ENCODE measurements around the gene OMD.

Gene OMD

DNA sequence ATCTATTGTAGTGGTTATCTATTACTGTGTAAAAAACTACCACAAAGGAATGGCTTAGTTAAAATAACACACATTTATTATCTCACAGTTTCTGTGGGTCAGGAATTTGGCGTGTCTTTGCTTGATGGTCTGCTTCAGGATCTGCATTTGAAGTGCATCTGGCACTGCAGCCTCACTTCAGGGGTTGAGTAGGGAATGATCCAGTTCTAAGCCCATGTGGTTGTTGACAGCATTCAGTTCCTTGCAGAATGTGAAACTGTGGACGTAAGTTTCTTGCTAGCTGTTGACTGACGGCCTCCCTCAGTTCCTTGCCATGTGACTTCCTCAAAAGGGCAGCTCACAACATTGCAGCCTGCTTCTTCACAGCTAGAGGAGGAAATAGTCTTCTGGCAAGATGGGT lies 17.8 kb downstream of the OMD start:
- TF ChIP-seq, protein P1, sequence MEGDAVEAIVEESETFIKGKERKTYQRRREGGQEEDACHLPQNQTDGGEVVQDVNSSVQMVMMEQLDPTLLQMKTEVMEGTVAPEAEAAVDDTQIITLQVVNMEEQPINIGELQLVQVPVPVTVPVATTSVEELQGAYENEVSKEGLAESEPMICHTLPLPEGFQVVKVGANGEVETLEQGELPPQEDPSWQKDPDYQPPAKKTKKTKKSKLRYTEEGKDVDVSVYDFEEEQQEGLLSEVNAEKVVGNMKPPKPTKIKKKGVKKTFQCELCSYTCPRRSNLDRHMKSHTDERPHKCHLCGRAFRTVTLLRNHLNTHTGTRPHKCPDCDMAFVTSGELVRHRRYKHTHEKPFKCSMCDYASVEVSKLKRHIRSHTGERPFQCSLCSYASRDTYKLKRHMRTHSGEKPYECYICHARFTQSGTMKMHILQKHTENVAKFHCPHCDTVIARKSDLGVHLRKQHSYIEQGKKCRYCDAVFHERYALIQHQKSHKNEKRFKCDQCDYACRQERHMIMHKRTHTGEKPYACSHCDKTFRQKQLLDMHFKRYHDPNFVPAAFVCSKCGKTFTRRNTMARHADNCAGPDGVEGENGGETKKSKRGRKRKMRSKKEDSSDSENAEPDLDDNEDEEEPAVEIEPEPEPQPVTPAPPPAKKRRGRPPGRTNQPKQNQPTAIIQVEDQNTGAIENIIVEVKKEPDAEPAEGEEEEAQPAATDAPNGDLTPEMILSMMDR (IDR thresholded peaks at IDR 0.05; ENCODE audit: low read depth, low read length, missing control alignments) = no peak
- H3K4me3 ChIP-seq (ENCODE audit: low read depth, low read length) = no peak overlapping the region
- no peak for DNase-seq (ENCODE audit: low read depth)
- in situ Hi-C loops (cut with HindIII; ENCODE audit: low sequenced_read_pairs) = no loop called here

- TF ChIP-seq, protein P1 (IDR thresholded peaks at IDR 0.05; ENCODE audit: low read depth, low read length, missing control alignments) = no peak
- no peak for DNase-seq (ENCODE audit: low read depth)
- no peak overlapping the region for H3K4me3 ChIP-seq (ENCODE audit: low read depth, low read length)
- in situ Hi-C loops (cut with HindIII; ENCODE audit: low sequenced_read_pairs) = no loop called here
Measured at GRCh38 chr9:92405818-92406217, 18.5 kb downstream of the OMD start.

DNA sequence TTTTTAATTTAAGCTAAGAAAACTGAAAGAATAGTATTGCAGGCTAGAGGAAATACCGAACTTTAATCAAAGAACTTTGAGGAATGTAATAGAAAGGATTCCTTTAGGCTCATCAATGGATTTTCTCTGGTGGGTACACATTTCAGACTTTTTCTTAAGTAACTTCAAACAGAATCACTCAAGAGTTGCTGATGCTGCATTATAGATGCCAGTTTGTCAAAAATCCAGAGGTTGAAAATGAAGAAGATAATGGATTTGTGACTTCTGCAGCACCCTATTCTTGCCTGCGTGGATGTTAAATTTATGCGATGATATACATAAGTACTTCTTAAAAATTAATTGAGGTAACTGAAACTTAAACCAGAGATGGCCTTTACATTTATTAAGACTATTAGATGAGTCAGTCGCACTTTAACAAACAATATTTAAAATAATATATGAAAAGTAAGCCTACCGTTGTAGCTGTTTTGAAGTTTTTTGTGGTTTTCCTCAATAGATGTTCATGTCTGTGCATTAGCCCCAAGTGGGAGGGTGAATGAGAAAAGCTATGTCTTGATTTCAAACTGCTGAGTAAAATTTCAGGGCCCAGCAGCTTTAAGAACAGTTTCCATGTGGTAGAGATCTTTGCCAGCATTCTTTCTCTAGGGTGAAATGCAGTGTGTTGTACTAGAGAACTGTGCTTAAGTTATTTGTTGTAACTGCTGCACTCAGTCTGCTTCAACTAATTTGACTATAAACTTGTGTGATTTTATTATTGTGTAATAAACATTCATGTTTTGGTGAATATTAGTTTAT lies 20.0 kb downstream of the OMD start, which contains the start of gene OGN:
OGN (minus strand) TSS at position 537 of the 795 bp plus-strand sequence. CDS start 1,171 bp downstream, outside the sequence.
- TF ChIP-seq, protein P1 (IDR thresholded peaks at IDR 0.05; ENCODE audit: low read depth, low read length, missing control alignments) = no peak
- DNase-seq (ENCODE audit: low read depth) = no peak
- H3K4me3 ChIP-seq (ENCODE audit: low read depth, low read length) = no peak within 1 kb of the TSS
- in situ Hi-C loops (cut with HindIII; ENCODE audit: low sequenced_read_pairs) = no loop called here

GRCh38 chr9:92402826-92403745 lies 21.2 kb downstream of the OMD start:
- H3K4me3 ChIP-seq (ENCODE audit: low read depth, low read length) = no peak overlapping the region
- in situ Hi-C loops (cut with HindIII; ENCODE audit: low sequenced_read_pairs) = no loop called here
- DNase-seq (ENCODE audit: low read depth) = no peak
- TF ChIP-seq, protein P1 (IDR thresholded peaks at IDR 0.05; ENCODE audit: low read depth, low read length, missing control alignments) = no peak

GRCh38 chr9:92402360-92402759 lies 21.9 kb downstream of the OMD start:
- no peak overlapping the region for H3K4me3 ChIP-seq (ENCODE audit: low read depth, low read length)
- TF ChIP-seq, protein P1 (IDR thresholded peaks at IDR 0.05; ENCODE audit: low read depth, low read length, missing control alignments) = no peak
- DNase-seq (ENCODE audit: low read depth) = no peak
- in situ Hi-C loops (cut with HindIII; ENCODE audit: low sequenced_read_pairs) = no loop called here

DNA sequence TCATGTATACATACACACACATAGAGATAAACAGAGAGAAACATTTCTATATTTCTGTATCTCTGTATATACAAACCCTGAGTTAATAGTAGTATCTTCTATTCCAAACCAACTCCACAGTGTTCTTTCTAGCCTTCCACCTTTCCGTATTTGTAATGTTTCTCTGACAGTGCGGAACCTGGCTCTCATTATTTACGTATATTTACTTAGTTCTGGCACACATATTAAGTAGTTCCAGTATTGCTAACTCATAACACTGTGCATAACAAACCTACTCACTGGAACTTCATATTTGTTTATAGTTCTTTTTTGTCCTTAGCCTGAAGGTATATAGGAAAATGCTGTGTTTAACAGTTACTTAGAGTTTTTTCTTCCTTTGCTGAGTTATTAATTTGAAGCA lies 26.4 kb downstream of the OMD start:
- H3K4me3 ChIP-seq (ENCODE audit: low read depth, low read length) = no peak overlapping the region
- TF ChIP-seq, protein P1 (IDR thresholded peaks at IDR 0.05; ENCODE audit: low read depth, low read length, missing control alignments) = no peak
- in situ Hi-C loops (cut with HindIII; ENCODE audit: low sequenced_read_pairs) = no loop called here
- DNase-seq (ENCODE audit: low read depth) = no peak
